Measurements from ENCODE around the gene CNTNAP1. TPM values are rescaled to one million over a fixed set of nuclear protein-coding genes. Genes with fewer than 3 reads are reported as not detected.

Gene CNTNAP1
- total RNA-seq, 2 experiments from 2014 or later: 4.4 to 4.5 TPM

GRCh38 chr17:42695500-42695899 lies 13.2 kb downstream of the CNTNAP1 start:
- Mint-ChIP-seq H3K4me1 (ENCODE audit: low read depth) (no peaks in the 10 kb centered on the region), H3K27ac (no peak overlapping the region), H3K4me3 (no peak overlapping the region), H3K9me3 (no peaks in the 10 kb centered on the region), H3K27me3 (no peaks in the 10 kb centered on the region), H3K36me3 (ENCODE audit: low read depth) (peaks cover 18% of the 10 kb centered on the region)
- ChIA-PET POLR2A (no interaction called here), CTCF (no interaction called here)
- Histone ChIP-seq H3K27me3 (ENCODE audit: control insufficient read depth in 1 of 2, insufficient read depth in 2 of 2, low read length in 2 of 2) (no peaks in the 10 kb centered on the region), H3K4me1 (ENCODE audit: insufficient read depth, low read length) (no peaks in the 10 kb centered on the region), H3K27ac (ENCODE audit: low read depth in 1 of 2, low read length in 2 of 2) (no peak overlapping the region), H3K9me3 (ENCODE audit: control insufficient read depth in 1 of 2, insufficient read depth in 1 of 2, low read length in 2 of 2) (no peaks in the 10 kb centered on the region), H3K4me3 (ENCODE audit: low read length) (no peak overlapping the region), H3K36me3 (ENCODE audit: insufficient read depth, low read length) (peaks cover 12% of the 10 kb centered on the region)
- ATAC-seq (ENCODE audit: poor library complexity): no peak
- no peak for DNase-seq
- TF ChIP-seq CTCF (IDR thresholded peaks at IDR 0.05): no peak
- intact Hi-C loops (cut with DNase I, micrococcal nuclease): no loop called here

GRCh38 chr17:42697108-42697811 lies 14.9 kb downstream of the CNTNAP1 start:
- Histone ChIP-seq H3K9me3 (ENCODE audit: control insufficient read depth in 1 of 2, insufficient read depth in 1 of 2, low read length in 2 of 2) (no peaks in the 10 kb centered on the region), H3K36me3 (ENCODE audit: insufficient read depth, low read length) (peaks cover 30% of the 10 kb centered on the region), H3K27ac (ENCODE audit: low read depth in 1 of 2, low read length in 2 of 2) (no peak overlapping the region), H3K27me3 (ENCODE audit: control insufficient read depth in 1 of 2, insufficient read depth in 2 of 2, low read length in 2 of 2) (no peaks in the 10 kb centered on the region), H3K4me1 (ENCODE audit: insufficient read depth, low read length) (no peaks in the 10 kb centered on the region), H3K4me3 (ENCODE audit: low read length) (no peak overlapping the region)
- POLR2A ChIA-PET: no interaction called here
- H3K4me3 Mint-ChIP-seq: no peak overlapping the region
- no peak overlapping the region for H3K27ac Mint-ChIP-seq
- no peaks in the 10 kb centered on the region for H3K4me1 Mint-ChIP-seq (ENCODE audit: low read depth)
- no peak for ATAC-seq (ENCODE audit: poor library complexity)
- intact Hi-C loops (cut with DNase I, micrococcal nuclease): no loop called here
- DNase-seq: no peak
- H3K36me3 Mint-ChIP-seq (ENCODE audit: low read depth): peaks cover 34% of the 10 kb centered on the region
- no peaks in the 10 kb centered on the region for H3K27me3 Mint-ChIP-seq
- no peak for TF ChIP-seq CTCF (IDR thresholded peaks at IDR 0.05)
- no peaks in the 10 kb centered on the region for H3K9me3 Mint-ChIP-seq
- CTCF ChIA-PET: no interaction called here

DNA sequence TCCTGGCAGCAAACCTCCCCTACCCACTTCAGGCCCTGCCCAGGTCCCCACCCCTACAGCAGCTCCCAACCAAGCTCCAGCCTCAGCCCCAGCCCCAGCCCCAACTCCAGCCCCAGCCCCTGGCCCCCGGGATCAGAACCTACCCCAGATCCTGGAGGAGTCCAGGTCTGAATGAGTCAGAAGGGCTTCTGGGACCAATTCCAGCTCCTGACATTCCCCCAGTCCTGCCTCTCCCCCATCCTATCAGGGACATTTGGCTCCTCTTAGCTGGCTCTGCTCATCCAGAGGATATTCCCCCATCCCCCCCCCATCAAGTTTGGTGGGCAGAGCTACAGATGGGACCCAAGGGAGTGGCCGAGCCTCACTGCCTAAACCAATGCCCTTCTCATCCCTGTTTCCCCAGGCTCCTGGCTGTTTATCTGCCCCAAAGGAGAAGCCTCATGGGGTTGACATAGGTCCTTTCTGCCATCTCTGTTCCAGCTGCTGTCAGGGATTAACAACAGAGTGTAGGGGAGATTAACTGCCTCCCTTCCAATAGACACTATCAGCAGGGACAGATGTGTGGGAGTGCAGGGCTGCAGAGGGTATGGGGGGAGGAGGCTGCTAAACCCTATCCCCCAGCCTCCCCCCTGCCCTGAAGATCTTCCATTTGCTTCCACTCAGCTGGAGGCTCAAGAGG lies 16.5 kb downstream of the CNTNAP1 start:
- ATAC-seq (ENCODE audit: poor library complexity): no peak
- Mint-ChIP-seq H3K9me3 (no peaks in the 10 kb centered on the region), H3K27me3 (no peaks in the 10 kb centered on the region), H3K4me1 (ENCODE audit: low read depth) (no peaks in the 10 kb centered on the region), H3K27ac (no peak overlapping the region), H3K4me3 (no peak overlapping the region), H3K36me3 (ENCODE audit: low read depth) (peaks cover 48% of the 10 kb centered on the region)
- CTCF ChIA-PET: no interaction called here
- no peak for TF ChIP-seq CTCF (IDR thresholded peaks at IDR 0.05)
- Histone ChIP-seq H3K9me3 (ENCODE audit: control insufficient read depth in 1 of 2, insufficient read depth in 1 of 2, low read length in 2 of 2) (no peaks in the 10 kb centered on the region), H3K36me3 (ENCODE audit: insufficient read depth, low read length) (peaks cover 44% of the 10 kb centered on the region), H3K4me3 (ENCODE audit: low read length) (no peak overlapping the region), H3K27me3 (ENCODE audit: control insufficient read depth in 1 of 2, insufficient read depth in 2 of 2, low read length in 2 of 2) (no peaks in the 10 kb centered on the region), H3K4me1 (ENCODE audit: insufficient read depth, low read length) (peaks cover 4% of the 10 kb centered on the region), H3K27ac (ENCODE audit: low read depth in 1 of 2, low read length in 2 of 2) (no peak overlapping the region)
- POLR2A ChIA-PET: no interaction called here
- no peak for DNase-seq
- intact Hi-C loops (cut with DNase I, micrococcal nuclease): no loop called here
